Ecto neural progenitor cell (in vitro differentiated cells): ENCODE results near the gene DERL3.

Experiments used
- DNase-seq: peaks from one replicate; pipeline ENCODE4 v3.0.0-alpha.2; 2018; ENCODE audit warnings: low spot score

DERL3 gene

GRCh38 chr22:23847310-23847920 is 8.6 kb upstream of the DERL3 start:
- no peak for DNase-seq

GRCh38 chr22:23846081-23846469 is 7.3 kb upstream of the DERL3 start:
- DNase-seq: no peak

DNA sequence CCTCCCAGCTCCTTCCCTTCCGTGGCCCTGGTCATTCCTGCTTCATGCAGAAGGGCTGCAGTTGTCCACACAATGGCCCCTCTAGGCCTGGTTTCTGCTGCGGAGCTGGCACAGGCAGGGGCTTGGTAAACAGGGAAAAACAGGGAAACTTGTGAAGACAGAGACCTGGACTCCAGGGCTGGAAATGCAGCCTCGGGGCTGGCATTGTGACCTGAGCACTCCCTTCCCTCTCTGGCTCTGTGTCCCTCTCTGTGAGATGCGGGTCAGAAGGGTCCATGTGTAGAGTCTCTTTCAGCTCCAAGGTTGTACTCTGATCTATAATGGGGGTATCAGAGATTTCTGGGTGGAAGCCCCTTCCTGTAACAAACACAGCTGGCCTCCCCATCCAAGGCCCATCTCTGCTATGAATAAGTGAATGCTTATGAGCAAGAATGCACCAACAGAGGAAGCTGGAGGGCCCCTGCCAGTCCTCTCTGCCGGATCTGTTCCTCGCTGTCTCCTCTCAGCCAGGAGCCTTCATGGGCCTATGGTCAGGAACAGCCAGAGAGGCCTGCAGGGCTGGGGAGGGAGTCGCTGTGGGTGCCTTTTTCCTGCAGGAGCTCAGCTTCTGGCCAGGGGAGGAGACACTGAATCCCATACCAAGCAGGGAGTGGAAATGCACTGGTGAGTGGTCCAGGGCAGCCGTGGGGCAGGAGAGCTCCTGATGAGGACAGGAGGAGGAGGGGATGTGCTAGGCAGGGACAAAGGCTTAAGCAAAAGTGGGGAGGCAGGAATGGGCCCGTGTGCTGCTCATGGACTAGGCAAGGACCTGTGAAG is 6.7 kb upstream of the DERL3 start:
- no peak for DNase-seq

DNA sequence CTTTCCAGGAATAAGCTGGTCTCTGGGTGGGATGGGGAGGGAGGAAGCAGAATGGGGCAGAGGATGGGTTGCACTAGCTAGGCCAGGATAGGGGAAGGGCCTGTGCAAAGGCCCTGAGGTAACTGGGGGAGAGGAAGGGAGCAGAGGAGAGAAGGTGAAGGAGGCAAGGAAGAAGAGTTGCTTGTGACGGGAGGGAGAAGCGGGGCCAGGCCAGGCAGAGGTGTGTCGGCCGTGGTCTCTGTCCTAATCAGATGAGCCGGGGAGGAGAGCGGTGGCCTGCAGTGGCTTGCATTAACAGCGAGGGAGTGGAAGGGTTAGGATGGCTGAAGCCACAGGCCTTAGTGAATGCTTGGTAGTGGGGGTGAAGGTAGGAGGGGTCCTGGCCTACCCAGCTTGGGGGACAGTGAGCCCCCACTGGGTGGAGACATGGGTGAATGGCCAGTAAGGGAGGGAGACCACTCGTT is 6.0 kb upstream of the DERL3 start:
- no peak for DNase-seq

DNA sequence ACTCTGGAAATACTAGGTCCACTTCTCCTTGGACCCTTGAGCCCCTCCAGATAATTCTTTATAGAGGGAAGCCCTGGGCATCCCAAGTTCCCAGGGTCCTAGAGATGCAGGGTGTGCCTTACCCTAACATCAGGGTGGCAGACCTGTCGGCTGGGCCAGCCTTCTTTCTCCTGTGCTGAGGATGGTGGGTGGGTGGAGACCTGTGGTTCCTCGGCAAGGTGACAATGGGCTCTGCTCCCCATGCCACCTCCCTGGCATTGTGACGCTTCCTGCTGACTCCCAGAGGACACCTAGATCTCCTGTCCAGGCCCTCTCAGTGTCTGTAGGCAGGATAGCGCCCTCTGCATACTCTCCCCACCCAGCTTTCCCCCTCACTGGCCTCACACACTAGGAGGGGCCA is 3.8 kb upstream of the DERL3 start:
- DNase-seq: no peak

DNA sequence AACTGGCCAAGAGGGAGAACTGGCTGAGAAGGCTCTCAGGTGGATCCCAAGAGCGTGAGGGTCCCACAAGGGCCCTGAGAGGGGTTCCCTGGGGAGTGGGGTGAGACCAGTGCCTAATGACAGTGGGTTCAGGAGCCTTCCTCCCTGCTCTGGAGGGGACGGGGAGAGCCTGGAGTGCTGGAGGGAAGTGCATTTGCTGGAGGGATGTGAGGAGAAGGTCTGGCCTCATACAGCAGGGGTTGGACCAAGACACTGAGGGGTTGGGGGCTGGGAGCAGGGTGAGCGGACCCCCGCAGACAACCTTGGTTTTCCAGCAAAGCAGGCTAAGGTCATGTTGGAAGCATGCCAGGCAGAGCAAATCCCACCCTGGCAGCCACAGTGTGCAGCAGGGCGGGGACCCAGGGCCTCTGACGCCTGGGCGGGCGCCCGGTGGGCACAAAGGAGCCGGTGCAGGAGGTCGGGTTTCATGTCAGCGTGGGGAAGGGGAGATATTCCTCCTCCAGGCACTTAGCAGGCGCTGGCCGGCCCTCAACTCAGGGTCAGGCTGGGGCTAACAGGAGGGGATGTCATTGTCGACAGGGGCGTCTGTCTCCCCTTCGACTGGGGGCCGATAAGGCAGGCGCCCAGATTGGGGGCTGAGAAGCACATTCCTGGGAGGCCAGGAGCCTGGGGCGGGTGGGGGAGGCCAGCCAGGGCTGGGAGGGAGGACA is 3.1 kb upstream of the DERL3 start:
- no peak for DNase-seq

DNA sequence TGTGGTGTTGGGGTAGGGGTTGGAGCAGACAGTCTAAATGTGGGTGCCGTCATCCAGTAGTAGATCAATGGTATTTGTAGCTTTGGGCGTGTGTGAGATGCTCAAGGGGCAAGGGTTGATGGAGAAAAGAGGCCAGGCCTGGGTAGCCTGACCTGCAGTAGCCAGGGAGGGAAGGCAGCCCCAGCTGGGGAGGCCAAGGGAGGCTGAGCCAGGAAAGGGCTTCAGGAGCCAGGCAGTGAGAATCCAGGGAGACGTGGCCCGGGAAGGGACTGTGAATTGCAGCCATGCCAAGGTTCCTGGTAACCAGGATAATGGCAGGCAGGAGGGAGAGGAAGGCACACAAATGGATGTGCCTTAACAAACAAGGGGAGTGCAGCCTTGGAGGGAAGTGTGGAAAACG is 2.5 kb upstream of the DERL3 start:
- DNase-seq: no peak

- no peak for DNase-seq
These were observed 1.2 kb upstream of the DERL3 start for GRCh38 chr22:23840026-23840425.

DNA sequence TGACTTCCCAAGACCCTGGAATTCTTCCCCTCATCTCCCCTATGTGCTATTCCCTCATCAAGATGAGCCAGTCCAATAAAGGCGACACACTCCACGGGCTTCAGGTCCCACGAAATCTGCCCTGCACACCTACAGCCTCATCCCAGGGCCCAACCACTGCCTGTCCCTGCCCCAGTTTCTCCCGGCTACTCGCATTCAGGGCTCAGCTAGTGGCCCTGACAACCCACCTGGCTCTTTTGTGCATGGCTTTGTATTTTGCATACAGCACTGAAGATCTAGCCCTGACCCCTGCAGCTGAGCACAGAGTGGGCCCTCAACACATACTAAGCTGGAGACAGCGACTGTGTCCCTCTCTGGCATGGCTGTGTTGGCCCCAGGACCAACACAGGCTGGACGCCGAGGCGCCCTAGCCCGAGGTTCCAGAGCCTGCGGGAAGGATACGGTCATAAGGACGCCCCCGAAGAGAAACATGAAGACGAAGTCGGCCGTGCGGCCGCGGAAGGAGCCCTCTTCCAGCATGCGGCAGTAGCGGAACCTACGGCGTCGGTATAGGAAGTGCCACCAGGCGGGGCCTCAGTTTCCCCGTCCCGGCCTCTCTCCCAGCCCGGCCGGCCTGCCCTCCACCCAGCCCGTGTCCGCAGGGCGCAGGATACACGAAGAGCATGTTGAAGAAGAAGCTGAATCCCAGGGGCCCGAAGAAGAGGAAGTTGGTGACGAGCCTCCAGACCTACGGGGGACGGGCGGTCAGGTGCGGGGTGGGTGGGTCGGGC is 710 bp downstream of the DERL3 start:
- peak; percentile 66 for DNase-seq

DNA sequence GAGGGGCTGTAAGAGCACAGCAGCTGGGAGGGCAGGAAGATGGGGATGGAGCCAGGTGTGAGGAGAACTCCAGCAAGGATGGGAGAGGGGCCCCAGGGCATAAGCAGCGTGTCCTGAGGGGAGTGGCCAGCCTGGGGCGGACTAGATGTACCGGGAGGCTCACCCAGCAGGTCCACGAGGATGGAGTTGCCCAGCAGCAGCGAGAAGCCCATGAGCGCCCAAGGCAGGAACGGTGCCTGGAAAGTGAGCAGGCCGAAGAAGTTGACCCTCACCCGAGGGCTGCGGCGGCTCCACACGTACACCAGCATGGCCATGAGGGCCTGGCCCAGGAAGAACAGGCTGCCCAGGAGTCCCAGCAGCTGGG is 1.3 kb downstream of the DERL3 start:
- no peak for DNase-seq

DNA sequence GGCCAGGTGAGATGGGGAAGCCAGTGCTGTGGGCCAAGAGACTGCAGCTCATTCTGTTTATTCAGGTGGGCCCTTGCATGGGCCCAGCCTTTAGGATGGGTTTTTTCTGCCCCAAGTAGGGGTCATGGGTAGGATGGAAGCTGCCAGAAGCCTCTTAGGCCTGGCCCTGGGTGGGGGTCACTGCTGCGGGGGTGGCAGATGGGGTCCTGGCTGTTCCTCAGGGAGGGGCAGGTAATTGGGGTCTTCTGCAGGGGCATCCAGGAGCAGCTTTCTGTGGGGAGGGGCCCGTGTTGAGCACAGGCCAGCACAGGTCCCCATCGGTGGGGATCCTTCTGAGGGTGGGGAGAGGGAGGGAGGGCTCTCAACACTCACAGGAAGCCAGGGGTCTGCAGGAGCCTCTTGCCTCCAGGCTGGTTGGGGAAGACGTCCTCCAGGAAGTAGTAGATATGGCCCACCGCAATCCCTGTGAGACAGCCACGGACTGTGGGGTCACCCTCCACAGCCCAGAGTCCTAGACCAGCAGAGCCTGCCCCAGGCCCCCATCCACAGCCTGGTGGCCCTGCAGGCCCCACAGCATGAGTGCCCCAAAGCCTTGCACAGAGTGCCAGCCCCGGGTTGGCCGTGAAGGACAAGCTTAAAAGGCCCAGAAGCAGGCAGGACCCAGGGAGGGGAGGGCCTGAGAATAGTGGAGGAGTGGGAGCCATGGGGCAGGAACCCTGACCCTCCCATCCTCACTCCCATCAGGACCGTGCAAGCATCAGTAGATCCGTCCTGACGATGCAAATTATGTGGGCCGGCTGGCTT is 1.9 kb downstream of the DERL3 start:
- DNase-seq: no peak

DNA sequence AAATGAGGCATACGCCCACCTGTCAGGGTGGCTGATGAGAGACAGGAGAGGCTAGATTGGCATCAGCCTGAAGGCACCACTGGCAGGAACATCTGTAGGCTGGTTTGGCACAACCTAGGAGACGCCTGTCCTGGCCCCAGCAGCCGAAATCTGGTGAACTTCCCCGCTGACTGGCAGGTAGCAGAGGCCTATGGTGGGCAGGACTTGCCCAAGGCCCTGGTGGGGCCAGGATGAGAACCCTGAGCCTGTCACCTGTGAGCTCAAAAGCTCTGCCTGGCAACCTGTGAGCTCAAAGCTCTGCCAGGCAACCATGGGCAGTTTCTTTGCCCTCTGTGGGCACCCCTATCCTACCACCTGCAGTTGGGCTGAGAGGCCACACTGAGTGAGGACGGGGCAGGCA is 2.5 kb downstream of the DERL3 start:
- no peak for DNase-seq

GRCh38 chr22:23835484-23836144 is 3.2 kb downstream of the DERL3 start:
- no peak for DNase-seq

GRCh38 chr22:23834793-23835483 is 3.9 kb downstream of the DERL3 start:
- DNase-seq: no peak

- DNase-seq: no peak
These were observed 4.4 kb downstream of the DERL3 start for GRCh38 chr22:23834406-23834792.

- no peak for DNase-seq
These were observed 4.9 kb downstream of the DERL3 start for GRCh38 chr22:23833911-23834317.

- no peak for DNase-seq
These were observed 5.6 kb downstream of the DERL3 start for GRCh38 chr22:23833017-23833751.

DNA sequence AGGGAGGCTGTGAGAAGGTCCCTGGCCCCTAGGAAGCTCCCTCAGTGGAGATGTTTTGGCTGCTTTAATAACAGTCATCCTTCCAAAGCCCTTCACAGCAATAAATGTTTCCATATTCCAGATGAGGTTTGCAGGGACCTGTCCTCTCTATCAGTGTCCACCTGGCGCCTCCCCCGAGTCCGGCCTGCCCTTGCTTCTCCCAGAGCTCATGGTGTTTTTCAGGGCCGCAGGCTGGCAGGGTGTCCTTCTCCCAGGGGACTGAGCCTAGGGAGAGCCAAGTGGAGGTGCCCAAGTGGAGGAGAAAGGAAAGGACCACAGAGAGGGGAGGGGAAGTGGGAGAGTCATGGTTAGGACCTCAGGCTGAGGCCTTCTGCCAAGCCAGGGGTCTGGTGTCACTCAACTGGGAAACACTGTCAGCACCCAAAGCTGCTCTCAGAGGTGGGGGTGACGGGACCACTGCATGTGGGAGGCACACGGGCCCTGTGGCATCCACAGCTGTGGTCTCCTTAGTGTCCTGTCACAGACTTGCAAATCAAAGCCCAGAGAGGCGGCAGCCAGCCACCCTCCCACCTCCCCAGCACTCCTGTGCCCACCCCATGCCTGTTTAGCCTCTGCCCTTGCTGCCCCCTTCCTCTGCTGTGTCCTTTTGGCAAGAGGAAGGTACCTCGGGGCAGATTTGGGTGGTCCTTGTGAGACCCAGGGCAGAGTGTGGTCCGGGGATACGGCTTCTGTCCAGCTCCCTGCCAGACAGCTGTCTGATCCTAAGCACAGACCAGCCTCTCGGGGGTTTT is 6.4 kb downstream of the DERL3 start:
- DNase-seq: no peak

DNA sequence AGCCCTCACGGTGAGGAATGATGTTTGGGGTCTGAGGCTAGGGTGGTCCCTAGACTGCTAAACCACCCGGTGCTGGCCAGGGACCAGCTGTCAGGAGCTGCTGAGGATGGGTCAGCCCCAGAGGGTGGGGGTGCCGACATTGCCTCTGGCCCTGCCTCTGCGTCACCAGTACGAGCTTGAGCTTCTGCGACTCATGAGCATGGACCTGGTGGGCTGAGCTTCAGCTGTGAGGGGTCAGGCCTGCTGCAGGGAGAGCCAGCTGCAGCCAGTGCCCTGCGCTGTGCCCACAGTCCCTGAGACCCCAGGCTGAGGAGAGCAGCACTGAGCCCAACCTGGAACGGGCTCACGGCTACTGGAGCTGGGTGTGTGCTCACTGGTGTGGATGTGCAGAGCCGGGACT is 7.0 kb downstream of the DERL3 start:
- no peak for DNase-seq
